Measurements from ENCODE around the gene CDC42BPA.

CDC42BPA gene

DNA sequence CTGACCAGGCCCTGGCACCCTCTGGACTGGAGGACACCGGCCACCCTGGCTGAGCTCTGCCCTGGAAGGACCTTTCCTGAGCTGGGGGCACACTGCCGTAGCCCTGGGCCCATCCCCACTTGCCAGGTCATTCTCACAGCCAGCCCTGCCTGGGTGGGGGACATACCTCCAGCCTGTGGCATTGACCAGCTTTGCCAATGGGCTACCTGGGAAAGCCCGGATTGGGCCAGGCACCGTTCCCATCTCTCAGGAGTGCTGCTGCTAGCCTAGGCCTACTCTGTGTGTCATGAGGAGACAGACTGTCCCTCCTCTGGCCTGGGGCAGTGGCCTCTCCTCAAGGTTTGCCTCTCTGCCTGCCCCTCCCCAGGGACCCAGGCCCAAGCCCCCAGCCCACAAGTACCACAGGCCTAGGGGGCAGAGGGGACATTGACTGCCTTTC lies 338.2 kb downstream of the CDC42BPA start:
- H3K36me3 ChIP-seq (ENCODE audit: insufficient read depth, low read length), result peaks cover 26% of the 10 kb centered on the region
- DNase-seq, result no peak

DNA sequence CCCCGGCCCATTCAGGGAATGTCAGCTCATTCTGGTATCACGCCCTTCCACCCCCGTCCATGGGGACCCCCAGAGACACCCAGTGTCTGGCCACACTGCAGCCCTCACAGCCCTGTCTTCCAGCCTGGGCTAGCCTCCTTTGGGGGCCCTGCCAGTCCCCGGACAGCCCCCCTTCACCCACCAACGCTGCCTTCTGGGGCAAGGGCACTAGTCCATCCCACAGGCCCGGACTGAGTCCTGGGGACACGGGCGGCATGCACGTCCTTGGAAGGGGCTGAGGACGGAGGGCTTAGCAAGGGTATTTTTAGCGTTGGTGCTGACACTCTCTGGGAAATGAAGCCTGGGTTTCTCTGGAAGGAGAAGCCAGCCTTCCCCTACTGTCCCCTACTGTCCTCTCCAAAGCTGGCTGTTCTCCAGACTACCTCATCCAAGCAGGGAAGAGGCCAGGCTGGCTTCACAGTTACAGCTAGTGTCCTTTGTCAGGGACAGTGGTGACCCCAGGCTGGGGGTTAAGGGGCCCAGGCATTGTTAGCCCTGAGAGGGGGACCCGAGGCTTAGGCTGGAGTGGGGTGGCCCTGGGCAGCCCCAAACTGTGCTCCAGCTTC lies 338.7 kb downstream of the CDC42BPA start:
- no peak for DNase-seq
- TF ChIP-seq EZH2 (IDR thresholded peaks at IDR 0.05; ENCODE audit: borderline replicate concordance, low read depth, low read length, severe bottlenecking), result no peak
- Histone ChIP-seq H3K36me3 (ENCODE audit: insufficient read depth, low read length) (peaks cover 24% of the 10 kb centered on the region), H3K9ac (ENCODE audit: low read depth, low read length) (no peak overlapping the region), H3K79me2 (ENCODE audit: insufficient read depth, low read length) (no peaks in the 10 kb centered on the region), H3K4me1 (ENCODE audit: insufficient read depth, low read length) (no peaks in the 10 kb centered on the region), H3K27ac (ENCODE audit: low read length) (no peak overlapping the region), H3K9me3 (ENCODE audit: insufficient read depth, low read length, severe bottlenecking) (no peaks in the 10 kb centered on the region), H4K20me1 (ENCODE audit: insufficient read depth, low read length) (no peaks in the 10 kb centered on the region), H2AFZ (ENCODE audit: low read depth, low read length) (no peak overlapping the region), H3K4me3 (ENCODE audit: low read depth in 1 of 2, low read length in 2 of 2) (no peak overlapping the region), H3K27me3 (ENCODE audit: insufficient read depth, low read length, poor library complexity) (no peaks in the 10 kb centered on the region), H3K4me2 (ENCODE audit: insufficient read depth, low read length) (no peak overlapping the region)
- no peak for ATAC-seq (ENCODE audit: insufficient read depth, low read depth)

More for the DNA sequence above, 338.2 kb downstream of the CDC42BPA start:
- H3K4me2 ChIP-seq (ENCODE audit: insufficient read depth, low read length), result no peak overlapping the region
- no peaks in the 10 kb centered on the region for H3K79me2 ChIP-seq (ENCODE audit: insufficient read depth, low read length)
- H3K27me3 ChIP-seq (ENCODE audit: insufficient read depth, low read length, poor library complexity), result no peaks in the 10 kb centered on the region
- ATAC-seq (ENCODE audit: insufficient read depth, low read depth), result no peak
- no peaks in the 10 kb centered on the region for H3K4me1 ChIP-seq (ENCODE audit: insufficient read depth, low read length)
- no peak overlapping the region for H2AFZ ChIP-seq (ENCODE audit: low read depth, low read length)
- H3K9me3 ChIP-seq (ENCODE audit: insufficient read depth, low read length, severe bottlenecking), result no peaks in the 10 kb centered on the region
- H3K9ac ChIP-seq (ENCODE audit: low read depth, low read length), result no peak overlapping the region
- H4K20me1 ChIP-seq (ENCODE audit: insufficient read depth, low read length), result no peaks in the 10 kb centered on the region
- H3K4me3 ChIP-seq (ENCODE audit: low read depth in 1 of 2, low read length in 2 of 2), result no peak overlapping the region
- H3K27ac ChIP-seq (ENCODE audit: low read length), result no peak overlapping the region
- TF ChIP-seq, protein P1, sequence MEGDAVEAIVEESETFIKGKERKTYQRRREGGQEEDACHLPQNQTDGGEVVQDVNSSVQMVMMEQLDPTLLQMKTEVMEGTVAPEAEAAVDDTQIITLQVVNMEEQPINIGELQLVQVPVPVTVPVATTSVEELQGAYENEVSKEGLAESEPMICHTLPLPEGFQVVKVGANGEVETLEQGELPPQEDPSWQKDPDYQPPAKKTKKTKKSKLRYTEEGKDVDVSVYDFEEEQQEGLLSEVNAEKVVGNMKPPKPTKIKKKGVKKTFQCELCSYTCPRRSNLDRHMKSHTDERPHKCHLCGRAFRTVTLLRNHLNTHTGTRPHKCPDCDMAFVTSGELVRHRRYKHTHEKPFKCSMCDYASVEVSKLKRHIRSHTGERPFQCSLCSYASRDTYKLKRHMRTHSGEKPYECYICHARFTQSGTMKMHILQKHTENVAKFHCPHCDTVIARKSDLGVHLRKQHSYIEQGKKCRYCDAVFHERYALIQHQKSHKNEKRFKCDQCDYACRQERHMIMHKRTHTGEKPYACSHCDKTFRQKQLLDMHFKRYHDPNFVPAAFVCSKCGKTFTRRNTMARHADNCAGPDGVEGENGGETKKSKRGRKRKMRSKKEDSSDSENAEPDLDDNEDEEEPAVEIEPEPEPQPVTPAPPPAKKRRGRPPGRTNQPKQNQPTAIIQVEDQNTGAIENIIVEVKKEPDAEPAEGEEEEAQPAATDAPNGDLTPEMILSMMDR (IDR thresholded peaks at IDR 0.05; ENCODE audit: borderline replicate concordance, extremely low read depth, low read length, poor library complexity, severe bottlenecking), result no peak
- no peak for TF ChIP-seq EZH2 (IDR thresholded peaks at IDR 0.05; ENCODE audit: borderline replicate concordance, low read depth, low read length, severe bottlenecking)

DNA sequence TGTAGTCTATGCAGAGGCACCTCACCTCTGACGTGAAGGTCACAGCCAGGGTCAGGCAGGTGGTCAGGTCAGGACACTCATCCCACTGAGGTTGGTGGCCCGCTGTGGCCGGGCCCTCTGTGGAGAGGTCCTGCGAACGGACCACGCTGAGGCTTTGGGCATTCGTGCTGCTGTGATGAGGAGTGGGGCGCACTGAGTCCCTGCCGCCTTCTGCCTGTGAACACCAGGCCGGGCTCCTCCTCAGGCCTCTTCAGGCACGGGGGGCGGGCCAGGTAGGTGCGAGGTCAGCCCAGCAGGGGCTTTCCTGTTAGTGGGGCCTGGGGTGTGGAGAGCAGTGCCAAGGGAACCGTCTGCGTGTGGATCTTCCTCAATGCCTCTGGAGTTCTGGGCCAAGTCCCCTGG lies 339.2 kb downstream of the CDC42BPA start:
- ATAC-seq (ENCODE audit: insufficient read depth, low read depth) (no peak), DNase-seq (no peak)
- Histone ChIP-seq H3K27ac (ENCODE audit: low read length) (no peak overlapping the region), H3K4me1 (ENCODE audit: insufficient read depth, low read length) (no peaks in the 10 kb centered on the region), H3K9me3 (ENCODE audit: insufficient read depth, low read length, severe bottlenecking) (no peaks in the 10 kb centered on the region), H3K27me3 (ENCODE audit: insufficient read depth, low read length, poor library complexity) (no peaks in the 10 kb centered on the region), H3K36me3 (ENCODE audit: insufficient read depth, low read length) (peaks cover 19% of the 10 kb centered on the region), H4K20me1 (ENCODE audit: insufficient read depth, low read length) (no peaks in the 10 kb centered on the region), H3K4me2 (ENCODE audit: insufficient read depth, low read length) (no peak overlapping the region), H3K4me3 (ENCODE audit: low read depth in 1 of 2, low read length in 2 of 2) (no peak overlapping the region), H3K9ac (ENCODE audit: low read depth, low read length) (no peak overlapping the region), H2AFZ (ENCODE audit: low read depth, low read length) (no peak overlapping the region), H3K79me2 (ENCODE audit: insufficient read depth, low read length) (no peaks in the 10 kb centered on the region)
- TF ChIP-seq EZH2 (IDR thresholded peaks at IDR 0.05; ENCODE audit: borderline replicate concordance, low read depth, low read length, severe bottlenecking), result no peak
- TF ChIP-seq, protein P1 (IDR thresholded peaks at IDR 0.05; ENCODE audit: borderline replicate concordance, extremely low read depth, low read length, poor library complexity, severe bottlenecking), result no peak

DNA sequence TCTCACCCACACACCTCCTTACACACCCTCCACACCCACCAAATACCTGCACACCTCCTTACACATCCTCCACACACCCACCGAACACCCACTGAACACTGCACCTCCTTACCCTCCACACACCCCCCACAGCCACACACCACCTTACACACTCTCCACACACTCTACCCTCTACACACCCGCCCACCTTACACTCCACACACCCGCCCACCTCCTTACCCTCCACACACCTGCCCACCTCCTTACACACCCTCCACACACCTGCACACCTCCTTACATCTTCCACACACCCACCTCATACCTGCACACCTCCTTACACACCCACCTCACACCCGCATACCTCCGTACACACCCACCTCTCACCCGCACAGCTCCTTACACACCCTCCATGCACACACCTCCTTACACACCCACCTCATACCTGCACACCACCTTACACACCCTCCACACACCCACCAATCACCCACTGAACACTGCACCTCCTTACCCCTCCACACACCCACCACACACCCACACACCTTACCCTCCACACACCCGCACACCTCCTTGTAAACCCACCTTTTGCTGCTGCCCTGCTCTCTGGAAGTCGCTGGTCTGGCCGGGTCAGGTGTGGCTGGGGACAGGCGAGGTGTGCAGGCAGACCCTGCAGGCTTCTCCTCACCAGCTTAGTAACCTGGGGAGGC lies 339.7 kb downstream of the CDC42BPA start:
- Histone ChIP-seq H2AFZ (ENCODE audit: low read depth, low read length) (no peak overlapping the region), H3K4me2 (ENCODE audit: insufficient read depth, low read length) (no peak overlapping the region), H3K4me3 (ENCODE audit: low read depth in 1 of 2, low read length in 2 of 2) (no peak overlapping the region), H3K27me3 (ENCODE audit: insufficient read depth, low read length, poor library complexity) (no peaks in the 10 kb centered on the region), H3K79me2 (ENCODE audit: insufficient read depth, low read length) (no peaks in the 10 kb centered on the region), H3K36me3 (ENCODE audit: insufficient read depth, low read length) (peaks cover 16% of the 10 kb centered on the region), H4K20me1 (ENCODE audit: insufficient read depth, low read length) (no peaks in the 10 kb centered on the region), H3K9me3 (ENCODE audit: insufficient read depth, low read length, severe bottlenecking) (no peaks in the 10 kb centered on the region), H3K9ac (ENCODE audit: low read depth, low read length) (no peak overlapping the region), H3K27ac (ENCODE audit: low read length) (no peak overlapping the region), H3K4me1 (ENCODE audit: insufficient read depth, low read length) (no peaks in the 10 kb centered on the region)
- no peak for TF ChIP-seq EZH2 (IDR thresholded peaks at IDR 0.05; ENCODE audit: borderline replicate concordance, low read depth, low read length, severe bottlenecking)
- TF ChIP-seq, protein P1 (IDR thresholded peaks at IDR 0.05; ENCODE audit: borderline replicate concordance, extremely low read depth, low read length, poor library complexity, severe bottlenecking), result no peak
- DNase-seq (no peak), ATAC-seq (ENCODE audit: insufficient read depth, low read depth) (no peak)
